Astrocyte of the hippocampus (primary cell): ENCODE measurements around the gene CEACAM6.
"Not testable (repeated sequence)": the region's sequence is repeated elsewhere in the genome, so short reads cannot be mapped to it uniquely, and the experiment has no call there.

Source experiments
- DNase-seq: peaks from one replicate; pipeline ENCODE4 v3.0.0; 2011; ENCODE audit warnings: low read depth, low spot score

CEACAM6 gene

GRCh38 chr19:41755328-41755913 lies at the start of gene CEACAM6:
TSS of gene CEACAM6 (plus strand) at chr19:41755530. CDS start at chr19:41755639, 109 bp downstream.
- no peak for DNase-seq

- DNase-seq: peak; percentile 14
These were observed 48.4 kb upstream of the CEACAM6 start for GRCh38 chr19:41706741-41707501.

- DNase-seq: no peak
These were observed 47.9 kb upstream of the CEACAM6 start for GRCh38 chr19:41707502-41707812.

GRCh38 chr19:41707871-41708371 lies 47.4 kb upstream of the CEACAM6 start:
- no peak for DNase-seq

- DNase-seq: no peak
These were observed 46.8 kb upstream of the CEACAM6 start, which contains the start of gene CEACAM5 for GRCh38 chr19:41708481-41708880. TSS of gene CEACAM5 (plus strand) at chr19:41708626. CDS start at chr19:41708732, 106 bp downstream.

- not testable (repeated sequence) for DNase-seq
These were observed 45.8 kb upstream of the CEACAM6 start for GRCh38 chr19:41709516-41709915.

- DNase-seq: no peak
These were observed 45.2 kb upstream of the CEACAM6 start for GRCh38 chr19:41709951-41710645.

GRCh38 chr19:41711376-41712261 lies 43.7 kb upstream of the CEACAM6 start:
- no peak for DNase-seq

- no peak for DNase-seq
These were observed 40.7 kb upstream of the CEACAM6 start for GRCh38 chr19:41714598-41714997.

- DNase-seq: no peak
These were observed 36.6 kb upstream of the CEACAM6 start for GRCh38 chr19:41718761-41719160.

- no peak for DNase-seq
These were observed 35.2 kb upstream of the CEACAM6 start for GRCh38 chr19:41720103-41720502.

- no peak for DNase-seq
These were observed 28.8 kb upstream of the CEACAM6 start for GRCh38 chr19:41726493-41726892.

GRCh38 chr19:41734156-41734555 lies 21.2 kb upstream of the CEACAM6 start:
- DNase-seq: no peak

- DNase-seq: no peak
These were observed 20.7 kb upstream of the CEACAM6 start for GRCh38 chr19:41734585-41734984.

GRCh38 chr19:41735071-41735600 lies 20.2 kb upstream of the CEACAM6 start:
- no peak for DNase-seq

- no peak for DNase-seq
These were observed 16.0 kb upstream of the CEACAM6 start for GRCh38 chr19:41739361-41739760.

- no peak for DNase-seq
These were observed 14.7 kb upstream of the CEACAM6 start for GRCh38 chr19:41740415-41741243.

- no peak for DNase-seq
These were observed 14.1 kb upstream of the CEACAM6 start for GRCh38 chr19:41741244-41741554.

- no peak for DNase-seq
These were observed 10.5 kb upstream of the CEACAM6 start for GRCh38 chr19:41744850-41745249.

- DNase-seq: no peak
These were observed 9.6 kb upstream of the CEACAM6 start for GRCh38 chr19:41745756-41746155.
